IMR-90 (cell line): ENCODE data around the gene SALL4. TPM values are rescaled to one million over a fixed set of nuclear protein-coding genes. Genes with fewer than 3 reads are reported as not detected.

Source experiments
- ATAC-seq: fragments of 200-7000 bp; cut with Tn5 transposase; 2 replicates; pipeline ENCODE4 v1.9.1; 2020; ENCODE audit warnings: low read depth, mild to moderate bottlenecking, moderate library complexity
- BruUV-seq: library from RNA; stranded (reverse); fragments of 400-500 nt; replicated peaks from 2 replicates; lab custom pipeline; 2021; lab: Mats Ljungman, UMichigan
- CTCF ChIA-PET: fragments of 300-600 bp; formaldehyde crosslinking; extraction: SDS; loops from one replicate; lab custom pipeline; 2021; ENCODE audit warnings: antibody characterized with exemption; lab: Yijun Ruan, JAX
- POLR2A ChIA-PET: fragments of 300-600 bp; sonication (Branson Sonifier 250); formaldehyde crosslinking; loops from one replicate; lab custom pipeline; 2022; ENCODE audit warnings: antibody characterized with exemption; ENCODE audit not compliant: unreplicated experiment; lab: Charles Lee
- DNase-seq: peaks from one replicate; pipeline ENCODE4 v3.0.0; 2013
- H2AFZ ChIP-seq: replicated peaks from 2 replicates; pipeline ENCODE3; 2013; ENCODE audit warnings: low read length, mild to moderate bottlenecking; ENCODE audit not compliant: poor library complexity
- H2AK5ac ChIP-seq: 2 replicates; pipeline ENCODE4 v1.6.1; 2013; ENCODE audit warnings: low read depth, low read length, inconsistent platforms
- H2AK9ac ChIP-seq: replicated peaks from 2 replicates; pipeline ENCODE3; 2013; ENCODE audit warnings: mild to moderate bottlenecking, low read depth, low read length, moderate library complexity; ENCODE audit not compliant: poor library complexity
- H2BK120ac ChIP-seq: 2 replicates; pipeline ENCODE4 v1.6.1; 2013; ENCODE audit warnings: low read depth, low read length, inconsistent platforms
- H2BK15ac ChIP-seq: 3 replicates; pipeline ENCODE4 v1.6.1; 2013; ENCODE audit warnings: low read depth, low read length, inconsistent platforms
- H2BK20ac ChIP-seq: 2 replicates; pipeline ENCODE4 v1.6.1; 2013; ENCODE audit warnings: low read depth, mild to moderate bottlenecking, inconsistent platforms, low read length, moderate library complexity
- H2BK5ac ChIP-seq: 2 replicates; pipeline ENCODE4 v1.6.1; 2013; ENCODE audit warnings: mild to moderate bottlenecking, low read depth, low read length, inconsistent platforms; ENCODE audit not compliant: poor library complexity, severe bottlenecking
- H3K14ac ChIP-seq: replicated peaks from 2 replicates; pipeline ENCODE4 v1.6.1; 2013; ENCODE audit warnings: low read depth, low read length, inconsistent platforms
- H3K18ac ChIP-seq: 2 replicates; pipeline ENCODE4 v1.6.1; 2013; ENCODE audit warnings: low read depth, low read length, control low read depth
- H3K23ac ChIP-seq: 2 replicates; pipeline ENCODE4 v1.6.1; 2013; ENCODE audit warnings: low read depth, low read length, inconsistent platforms
- H3K27ac ChIP-seq: 2 replicates; pipeline ENCODE4 v1.5.1; 2013; ENCODE audit warnings: mild to moderate bottlenecking, control low read depth, low read length; ENCODE audit not compliant: insufficient read depth
- H3K27me3 ChIP-seq: 2 replicates; pipeline ENCODE4 v1.6.1; 2013; ENCODE audit warnings: low read length; ENCODE audit not compliant: control insufficient read depth, insufficient read depth
- H3K36me3 ChIP-seq: 2 replicates; pipeline ENCODE4 v1.6.1; 2013; ENCODE audit warnings: low read length, mixed read lengths; ENCODE audit not compliant: control insufficient read depth, insufficient read depth
- H3K4ac ChIP-seq: 2 replicates; pipeline ENCODE4 v1.6.1; 2013; ENCODE audit warnings: low read depth, low read length, inconsistent platforms
- H3K4me1 ChIP-seq: 2 replicates; pipeline ENCODE4 v1.6.1; 2013; ENCODE audit warnings: low read length, mixed read lengths; ENCODE audit not compliant: control insufficient read depth, insufficient read depth
- H3K4me2 ChIP-seq: 2 replicates; pipeline ENCODE4 v1.6.1; 2013; ENCODE audit warnings: low read depth, mild to moderate bottlenecking, control low read depth, low read length, moderate library complexity
- H3K4me3 ChIP-seq: 2 replicates; pipeline ENCODE4 v1.5.1; 2013; ENCODE audit warnings: low read depth, mild to moderate bottlenecking, control low read depth, low read length, moderate library complexity; ENCODE audit not compliant: insufficient read depth
- H3K56ac ChIP-seq: 2 replicates; pipeline ENCODE4 v1.6.1; 2013; ENCODE audit warnings: low read length, inconsistent platforms; ENCODE audit not compliant: insufficient read depth; ENCODE audit errors: extremely low read depth
- H3K79me1 ChIP-seq, 2 experiments: 2 replicates each; pipeline ENCODE4 v1.6.1; 2013; ENCODE audit warnings: low read length in 2 of 2, inconsistent platforms in 1 of 2, low read depth in 1 of 2
- H3K9ac ChIP-seq: 2 replicates; pipeline ENCODE4 v1.6.1; 2013; ENCODE audit warnings: low read depth, low read length, control low read depth
- H3K9me1 ChIP-seq: 2 replicates; pipeline ENCODE4 v1.6.1; 2013; ENCODE audit warnings: low read length, inconsistent platforms; ENCODE audit not compliant: insufficient read depth
- H3K9me3 ChIP-seq: 2 replicates; pipeline ENCODE4 v1.6.1; 2013; ENCODE audit warnings: low read length; ENCODE audit not compliant: control insufficient read depth, insufficient read depth
- H4K20me1 ChIP-seq: 2 replicates; pipeline ENCODE4 v1.6.1; 2013; ENCODE audit warnings: low read length, inconsistent platforms; ENCODE audit not compliant: insufficient read depth
- H4K5ac ChIP-seq: 2 replicates; pipeline ENCODE4 v1.6.1; 2013; ENCODE audit warnings: mild to moderate bottlenecking, low read depth, low read length, control low read depth
- H4K8ac ChIP-seq, 2 experiments: 2 replicates each; pipeline ENCODE4 v1.6.1; 2013; ENCODE audit warnings: low read depth in 2 of 2, low read length in 2 of 2, control low read depth in 1 of 2, inconsistent platforms in 1 of 2
- H4K91ac ChIP-seq: 2 replicates; pipeline ENCODE4 v1.6.1; 2013; ENCODE audit warnings: low read depth, low read length, inconsistent platforms; ENCODE audit not compliant: insufficient read depth
- POLR2A ChIP-seq: IDR thresholded peaks from 2 replicates; pipeline ENCODE4 v1.6.1; 2012; ENCODE audit warnings: mild to moderate bottlenecking, low read depth, low read length
- WGBS, 2 experiments: methylation state at CpG; one replicate each; pipeline versions ENCODE4 v1.1.5 to v1.1.7; 2013; ENCODE audit warnings: missing lambda C conversion rate in 2 of 2; ENCODE audit not compliant: insufficient read length in 1 of 2; ENCODE audit errors: extremely low coverage in 2 of 2; 5-methylcytosine and 5-hydroxymethylcytosine counted together
- dilution Hi-C: fragments of 300-500 bp; cut with HindIII; formaldehyde crosslinking; loops from one replicate; pipeline ENCODE4 v1.14.3; 2018; ENCODE audit warnings: low sequenced_read_pairs; ENCODE audit not compliant: unreplicated experiment
- in situ Hi-C: fragments of 300-500 bp; cut with MboI; formaldehyde crosslinking; loops from 3 replicates; pipeline ENCODE4 v1.14.3; 2019; ENCODE audit warnings: low sequenced_read_pairs, inconsistent platforms, mixed read lengths
- intact Hi-C: fragments of 100-400 bp; cut with micrococcal nuclease; formaldehyde crosslinking; loops from 2 replicates; pipeline ENCODE4 v1.10.0; 2022
- polyA plus RNA-seq, 3 experiments: library from polyadenylated mRNA; depleted of rRNA; stranded (reverse); fragments of >200 nt; gene quantifications; 2 replicates each; pipeline ENCODE4 v1.2.3, GENCODE V29; 2012; ENCODE audit warnings: low replicate concordance in 1 of 3
- total RNA-seq: library from RNA; depleted of rRNA; stranded (reverse); fragments of >200 nt; gene quantifications from 2 replicates; pipeline ENCODE4 v1.2.3, GENCODE V29; 2012

The SALL4 gene
- total and polyA plus RNA-seq, 2 of the 4 experiments (the other 2 are of a cell fraction) = not detected

DNA sequence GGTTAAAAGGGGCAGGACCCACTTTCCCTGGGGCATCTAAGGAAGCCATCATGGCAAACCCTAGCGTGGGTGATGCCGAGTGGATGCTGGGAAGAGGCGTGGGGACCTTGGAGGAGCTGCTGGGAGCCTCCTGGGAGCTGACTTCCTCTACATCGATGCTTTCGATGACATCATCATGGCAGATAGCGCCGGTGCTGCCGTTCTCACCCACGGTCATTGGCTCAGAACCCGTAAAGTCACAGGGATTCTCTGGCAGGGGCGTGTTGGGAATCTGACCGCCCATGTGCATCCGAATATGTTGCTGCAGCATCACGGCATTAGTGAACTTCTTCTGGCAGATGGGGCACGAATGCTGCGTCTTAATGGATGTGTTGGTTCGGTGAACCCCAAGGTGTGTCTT is 12.1 kb downstream of the SALL4 start:
- H3K27me3 ChIP-seq = no peaks in the 10 kb centered on the region; the same call in 1 of the 2 replicates
- no peak overlapping the region for H2BK5ac ChIP-seq
- BruUV-seq = no TSS peak
- H4K20me1 ChIP-seq = no peaks in the 10 kb centered on the region
- no peak overlapping the region for H2AK5ac ChIP-seq
- H3K4me1 ChIP-seq = no peaks in the 10 kb centered on the region
- no peak for ATAC-seq
- ChIA-PET POLR2A (no interaction called here), CTCF (no interaction called here)
- H2BK120ac ChIP-seq = no peak overlapping the region
- H3K18ac ChIP-seq = no peak overlapping the region
- peaks cover 2% of the 10 kb centered on the region; the same call in 1 of the 2 replicates for H3K9me3 ChIP-seq
- H3K27ac ChIP-seq = no peak overlapping the region
- TF ChIP-seq POLR2A = no peak
- H3K23ac ChIP-seq = no peak overlapping the region
- no peak overlapping the region for H4K8ac ChIP-seq
- no peak overlapping the region for H3K56ac ChIP-seq
- no peak overlapping the region for H3K9ac ChIP-seq
- no peak overlapping the region for H4K91ac ChIP-seq
- no peaks in the 10 kb centered on the region for H3K36me3 ChIP-seq
- intact Hi-C loops (no loop called here), dilution Hi-C loops (no loop called here), in situ Hi-C loops (no loop called here)
- no peak overlapping the region for H2AK9ac ChIP-seq
- H2AFZ ChIP-seq = no peak overlapping the region
- H3K14ac ChIP-seq = no peak overlapping the region
- H3K4ac ChIP-seq = no peak overlapping the region
- no peak overlapping the region for H3K4me3 ChIP-seq
- no peak overlapping the region for H3K4me2 ChIP-seq
- 94% methylated on average over 13 of the region's 17 CpGs; no CpG with 5 or more reads in 1 of the 2 experiments for WGBS, 2 experiments
- DNase-seq = no peak
- H4K5ac ChIP-seq = no peak overlapping the region
- no peak overlapping the region for H2BK15ac ChIP-seq
- no peaks in the 10 kb centered on the region for H3K79me1 ChIP-seq
- no peak overlapping the region for H2BK20ac ChIP-seq
- H3K9me1 ChIP-seq = no peaks in the 10 kb centered on the region
